DMS53 (cell line): ENCODE results near the gene RNF144A.
A peak's percentile ranks its signal among the peaks of the same experiment; 100 is the strongest.
"Not testable (repeated sequence)": the region's sequence is repeated elsewhere in the genome, so short reads cannot be mapped to it uniquely, and the experiment has no call there.

Source experiments
- DNase-seq: peaks from one replicate; lab custom pipeline; 2025; lab: John Stamatoyannopoulos, UW

Gene RNF144A

GRCh38 chr2:6917071-6917760 is at the start of gene RNF144A:
TSS of gene RNF144A (plus strand) at chr2:6917412. CDS start at chr2:6996927, 79,515 bp downstream.
- DNase-seq, result peak; percentile 88

DNA sequence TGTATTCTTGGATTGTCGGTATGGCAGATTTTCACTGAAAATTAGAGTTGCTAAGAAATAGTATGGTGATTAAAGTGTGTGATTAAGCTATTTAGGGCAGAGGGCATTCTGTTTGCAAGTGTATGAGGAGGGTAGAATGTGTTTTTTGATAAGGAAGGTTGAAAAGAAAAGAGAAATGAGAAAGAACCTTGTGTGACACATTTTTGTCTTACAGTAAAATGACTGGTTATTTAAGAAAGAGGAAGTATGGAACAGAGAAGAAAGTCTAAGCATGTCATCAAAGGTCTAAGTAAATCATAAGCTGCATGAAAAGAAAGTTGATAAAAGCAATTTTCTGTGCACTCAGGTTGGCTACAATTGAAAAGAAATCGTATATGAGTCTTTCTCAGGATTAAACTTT is 44.8 kb upstream of the RNF144A start:
- no peak for DNase-seq

DNA sequence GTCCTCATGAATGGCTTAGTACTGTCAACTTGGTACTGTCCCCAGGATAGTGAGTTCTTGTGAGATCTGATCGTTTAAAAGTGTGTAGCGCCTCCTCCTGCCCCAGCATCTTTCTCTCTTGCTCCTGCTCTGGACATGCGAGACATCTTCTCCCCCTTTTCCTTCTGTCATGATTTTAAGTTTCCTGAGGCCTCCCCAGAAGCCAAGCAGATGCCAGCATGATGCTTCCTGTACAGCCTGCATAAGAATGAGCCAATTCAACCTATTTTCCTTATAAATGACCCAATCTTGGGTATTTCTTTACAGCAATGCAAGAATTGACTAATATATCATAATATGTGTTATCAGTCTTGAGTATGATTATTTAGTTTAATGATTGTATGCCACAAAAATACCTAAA is 43.2 kb upstream of the RNF144A start:
- DNase-seq, result no peak

- no peak for DNase-seq
Measured at GRCh38 chr2:6876309-6876708, 40.9 kb upstream of the RNF144A start.

GRCh38 chr2:6877402-6878304 is 39.6 kb upstream of the RNF144A start, which contains the start of gene RSAD2:
TSS of gene RSAD2 (plus strand) at chr2:6877777. CDS start at chr2:6877801, 24 bp downstream.
- peak; percentile 70 for DNase-seq

- DNase-seq, result no peak
Measured at GRCh38 chr2:6878549-6878948, 38.7 kb upstream of the RNF144A start.

- DNase-seq, result no peak
Measured at GRCh38 chr2:6879011-6879410, 38.2 kb upstream of the RNF144A start.

DNA sequence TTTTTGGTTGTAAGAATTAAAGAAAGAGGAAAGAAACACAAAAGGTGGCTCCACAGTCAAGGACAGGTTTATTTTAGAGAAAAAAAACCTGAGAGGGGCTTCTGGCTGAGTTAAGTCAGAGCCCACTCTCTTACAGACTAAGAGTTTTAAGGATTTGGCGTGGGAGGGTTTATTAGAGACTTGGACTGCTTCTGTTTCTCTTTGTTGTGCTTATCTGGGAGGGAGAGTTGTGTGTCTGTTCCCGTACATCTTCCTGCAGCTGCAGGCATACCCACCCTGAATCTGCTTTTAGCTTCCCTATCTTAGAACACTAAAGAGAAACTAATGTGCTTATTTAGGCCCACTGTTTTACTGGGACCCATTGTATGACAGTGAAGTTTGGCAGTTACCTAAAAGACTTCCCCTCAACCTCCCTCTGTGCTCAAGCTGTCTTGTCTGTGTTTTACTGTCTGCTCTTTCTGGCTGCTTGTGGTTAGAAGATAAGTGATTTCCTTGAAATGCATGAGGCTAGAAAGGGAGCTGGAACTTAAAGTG is 36.9 kb upstream of the RNF144A start:
- DNase-seq, result no peak

- DNase-seq, result no peak
Measured at GRCh38 chr2:6881046-6881445, 36.2 kb upstream of the RNF144A start.

GRCh38 chr2:6881516-6881915 is 35.7 kb upstream of the RNF144A start:
- no peak for DNase-seq

GRCh38 chr2:6883448-6884122 is 33.6 kb upstream of the RNF144A start:
- DNase-seq, result no peak

DNA sequence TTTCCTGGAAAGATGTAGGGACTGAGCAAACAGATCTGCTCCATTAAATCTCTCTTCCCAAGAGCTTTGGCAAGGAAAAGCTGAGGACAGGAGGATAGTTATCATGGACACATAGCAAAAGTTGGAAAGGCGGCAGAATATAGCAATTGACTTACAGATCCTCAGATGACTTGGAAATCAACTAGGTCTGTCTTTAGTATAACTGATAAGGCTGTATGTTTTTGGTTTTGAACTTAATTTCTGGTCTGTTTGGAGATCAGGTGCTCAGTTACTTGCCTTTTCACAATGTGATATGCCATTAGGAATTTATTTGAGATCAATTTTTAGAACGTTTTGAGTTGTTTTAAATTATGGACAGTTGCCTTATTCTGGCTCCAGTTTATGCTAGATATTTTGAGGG is 31.7 kb upstream of the RNF144A start:
- no peak for DNase-seq

GRCh38 chr2:6885968-6886367 is 31.2 kb upstream of the RNF144A start:
- DNase-seq, result no peak

DNA sequence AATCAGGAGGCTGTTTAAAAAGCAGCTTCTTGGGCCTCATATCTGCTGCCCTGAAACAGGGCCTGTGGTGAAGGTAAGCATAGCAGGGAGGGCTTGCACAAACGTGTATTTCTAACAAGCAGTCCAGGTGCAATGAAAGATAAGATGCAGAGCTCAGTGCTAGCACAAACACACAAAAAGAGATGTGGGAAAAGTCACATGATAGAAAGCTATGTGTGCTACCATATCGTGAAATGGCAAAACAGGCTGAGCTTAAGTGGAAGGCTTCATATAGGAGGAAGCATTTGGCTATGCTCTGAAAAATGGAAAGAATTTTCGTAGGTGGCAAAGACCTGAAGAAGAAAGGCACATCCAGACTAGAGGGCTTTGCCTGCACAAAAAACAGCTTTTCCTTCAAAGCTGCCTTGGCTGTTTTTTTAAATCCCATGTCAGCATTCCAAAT is 29.4 kb upstream of the RNF144A start:
- DNase-seq, result no peak

GRCh38 chr2:6888724-6889123 is 28.5 kb upstream of the RNF144A start:
- no peak for DNase-seq

GRCh38 chr2:6893876-6894482 is 23.2 kb upstream of the RNF144A start:
- DNase-seq, result no peak

DNA sequence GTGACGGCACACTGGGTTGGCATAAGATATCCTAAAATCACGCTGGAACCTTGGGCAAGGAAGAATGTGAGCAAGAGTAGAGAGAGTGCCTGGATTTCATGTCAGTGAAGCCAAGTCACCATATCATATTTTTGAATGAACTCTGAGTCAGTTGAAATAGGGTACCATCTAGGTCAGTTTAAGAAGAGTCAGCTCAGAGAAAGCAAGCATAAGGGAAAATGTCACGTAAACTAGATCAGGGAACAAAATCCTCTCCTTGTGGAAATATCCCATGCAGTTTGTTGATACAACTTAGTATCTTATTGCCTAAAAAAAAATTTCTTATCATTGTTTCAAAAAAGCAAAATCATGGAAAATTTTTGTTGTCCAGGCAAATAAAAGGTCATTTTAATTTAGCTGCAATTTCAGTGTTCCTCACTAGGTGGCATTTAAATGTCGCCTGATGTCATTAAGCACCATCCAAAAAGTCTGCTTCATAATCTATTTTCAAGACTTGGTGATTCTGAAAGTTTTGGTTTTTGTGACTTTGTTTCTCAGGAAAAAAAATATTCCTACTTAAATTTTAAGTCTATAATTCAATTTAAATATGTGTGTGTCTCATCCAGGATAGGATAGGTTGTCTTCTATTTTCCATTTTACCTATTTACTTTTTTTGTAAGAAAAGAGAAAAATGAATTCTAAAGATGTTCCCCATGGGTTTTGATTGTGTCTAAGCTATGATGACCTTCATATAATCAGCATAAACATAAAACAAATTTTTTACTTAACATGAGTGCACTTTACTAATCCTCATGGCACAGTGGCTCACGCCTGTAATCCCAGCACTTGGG is 20.1 kb upstream of the RNF144A start:
- DNase-seq, result peak; percentile 52

DNA sequence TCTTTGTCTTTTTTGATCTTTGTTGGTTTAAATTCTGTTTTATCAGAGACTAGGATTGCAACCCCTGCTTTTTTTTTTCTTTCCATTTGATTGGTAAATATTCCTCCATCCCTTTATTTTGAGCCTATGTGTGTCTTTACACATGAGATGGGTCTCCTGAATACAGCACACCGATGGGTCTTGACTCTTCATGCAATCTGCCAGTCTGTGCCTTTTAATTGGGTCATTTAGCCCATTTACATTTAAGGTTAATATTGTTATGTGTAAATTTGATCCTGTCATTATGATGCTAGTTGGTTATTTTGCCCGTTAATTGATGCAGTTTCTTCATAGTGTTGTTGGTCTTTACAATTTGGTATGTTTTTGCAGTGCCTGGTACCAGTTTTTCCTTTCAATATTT is 14.6 kb upstream of the RNF144A start:
- DNase-seq, result not testable (repeated sequence)

- DNase-seq, result no peak
Measured at GRCh38 chr2:6905668-6906067, 11.5 kb upstream of the RNF144A start.

DNA sequence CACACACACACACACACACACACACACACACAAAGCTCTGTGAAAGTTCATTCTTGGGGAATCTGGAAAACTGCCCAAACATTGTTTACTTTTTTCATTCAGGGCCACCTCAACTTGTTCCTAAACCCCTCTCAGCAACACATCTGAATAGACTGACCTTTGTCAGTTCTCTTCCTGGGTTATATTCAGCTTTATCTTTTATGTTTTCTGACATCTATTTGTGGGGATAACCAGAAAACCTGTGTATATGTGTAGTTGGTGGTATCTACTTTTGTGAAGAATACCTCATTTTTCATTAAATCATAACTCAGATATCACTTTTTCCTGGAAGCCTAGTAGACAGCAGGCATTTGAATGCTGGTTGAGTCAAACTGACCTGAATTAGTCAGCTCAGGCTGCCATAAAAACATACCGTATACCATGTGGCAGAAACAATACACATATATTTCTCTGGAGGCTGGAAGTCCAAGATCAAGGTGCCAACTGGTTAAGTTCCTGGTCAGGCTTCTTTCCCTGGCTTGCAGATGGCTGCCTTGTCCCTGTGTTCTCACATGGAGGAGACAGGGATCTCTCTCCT is 11.0 kb upstream of the RNF144A start:
- no peak for DNase-seq

DNA sequence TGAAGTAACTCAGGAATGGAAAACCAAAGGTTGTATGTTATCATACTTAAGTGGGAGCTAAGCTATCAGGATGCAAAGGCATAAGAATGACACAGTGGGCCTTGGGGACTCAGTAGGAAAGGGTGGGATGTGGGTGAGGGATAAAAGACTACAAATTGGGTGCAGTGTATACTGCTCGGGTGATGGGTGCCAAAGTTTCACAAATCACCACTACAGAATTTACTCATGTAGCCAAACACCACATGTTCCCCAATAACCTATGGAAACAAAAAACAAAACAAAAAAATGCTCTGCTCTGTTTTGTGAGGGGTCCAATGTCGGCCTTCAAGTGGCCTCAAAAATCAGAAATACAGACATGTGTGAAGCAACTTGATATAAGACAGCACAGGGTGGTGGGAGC is 8.9 kb upstream of the RNF144A start:
- no peak for DNase-seq
